Erythroblast (primary cell): ENCODE data around the gene WEE2.

Source experiments
- GATA1 ChIP-seq: IDR thresholded peaks from 2 replicates; pipeline ENCODE4 v1.6.1; 2011; ENCODE audit warnings: low read depth, mild to moderate bottlenecking, control low read depth, low read length, moderate library complexity
- POLR2A ChIP-seq: IDR thresholded peaks from 2 replicates; pipeline ENCODE4 v1.6.1; 2011; ENCODE audit warnings: mild to moderate bottlenecking, low read length

DNA sequence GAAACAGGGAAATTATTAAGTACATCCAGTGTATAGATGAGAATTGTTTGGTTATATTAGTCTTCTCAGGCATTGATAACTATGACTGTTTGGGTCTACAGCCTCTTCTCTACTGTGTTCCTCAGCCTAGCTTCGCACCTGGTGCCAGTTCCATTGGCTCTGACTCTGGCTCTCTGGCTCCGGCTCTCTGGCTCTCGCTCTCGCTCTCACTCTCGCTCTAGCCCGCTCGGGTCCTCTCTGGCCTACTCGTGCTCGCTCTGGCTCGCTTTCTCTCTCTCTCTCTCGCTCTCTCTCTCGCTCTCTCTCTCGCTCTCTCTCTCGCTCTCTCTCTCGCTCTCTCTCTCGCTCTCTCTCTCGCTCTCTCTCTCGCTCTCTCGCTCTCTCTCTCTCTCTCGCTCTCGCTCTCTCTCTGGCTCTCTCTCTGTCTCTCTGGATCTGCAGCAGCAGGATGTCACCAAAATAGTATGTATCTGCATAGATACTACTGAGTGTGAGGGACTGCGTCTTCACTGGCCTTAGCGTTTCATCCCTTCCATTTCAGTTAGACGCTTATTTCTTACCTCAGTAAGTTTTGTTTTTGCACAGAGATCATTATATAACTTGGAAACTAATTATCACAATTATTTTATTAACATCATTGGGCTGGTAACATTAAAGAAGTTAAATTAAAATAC is 23.5 kb downstream of the WEE2 start:
- TF ChIP-seq POLR2A: no peak
- TF ChIP-seq GATA1: no peak
